ENCODE measurements around the gene TNIK. TPM values are rescaled to one million over a fixed set of nuclear protein-coding genes. Genes with fewer than 3 reads are reported as not detected.

TNIK gene
- total RNA-seq, 1 experiment from 2014 or later: 22.4 TPM

DNA sequence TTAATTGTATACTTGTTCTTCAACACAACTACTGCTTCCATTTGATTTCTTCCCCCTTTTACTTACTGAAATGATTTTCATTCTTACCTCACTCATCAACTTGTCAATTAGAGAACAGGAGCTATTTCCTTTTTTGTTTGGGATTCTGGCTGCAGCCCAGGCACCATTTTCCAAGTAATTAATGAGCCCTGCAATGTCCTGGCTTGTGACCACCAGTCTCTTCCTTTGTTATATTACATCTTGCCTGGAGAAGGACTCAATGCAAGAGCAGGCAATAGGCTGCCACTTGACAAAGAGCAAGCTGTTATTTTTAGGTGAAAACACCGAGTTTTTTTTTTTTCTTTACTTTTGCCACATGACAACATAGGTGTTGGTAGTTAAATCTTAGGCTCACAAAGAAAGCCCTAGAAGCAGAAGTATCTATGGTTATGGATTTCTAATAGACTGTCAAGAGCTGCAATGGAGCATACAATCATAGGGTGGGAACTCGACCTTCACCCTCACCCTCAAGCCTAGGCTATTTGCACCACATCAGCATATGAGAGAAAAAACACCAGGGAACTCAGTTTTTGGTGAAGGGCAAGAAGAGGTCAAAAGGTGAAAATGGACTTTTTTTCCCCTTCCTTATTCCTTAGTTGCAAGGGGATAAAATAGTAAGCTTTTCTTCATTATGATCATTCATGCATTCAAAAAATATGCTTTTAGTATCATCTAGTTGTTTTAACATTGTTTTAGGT is 114.9 kb downstream of the TNIK start:
- no peaks in the 10 kb centered on the region for H3K27me3 Mint-ChIP-seq (ENCODE audit: insufficient read depth, unreplicated experiment)
- intact Hi-C loops (cut with micrococcal nuclease; ENCODE audit: unreplicated experiment): no loop called here
- peaks cover 15% of the 10 kb centered on the region for H3K4me1 Mint-ChIP-seq (ENCODE audit: low read depth, unreplicated experiment)
- ChIA-PET POLR2A (no interaction called here), CTCF (no interaction called here)
- no peak overlapping the region for H3K27ac Mint-ChIP-seq (ENCODE audit: unreplicated experiment)
- no TSS peak for BruUV-seq (replicated peaks)
- DNase-seq: no peak
- Histone ChIP-seq H3K9me3 (no peaks in the 10 kb centered on the region), H3K4me1 (no peaks in the 10 kb centered on the region), H3K27me3 (replicated peaks; ENCODE audit: control insufficient read depth, insufficient read depth, low read length) (no peaks in the 10 kb centered on the region), H3K36me3 (ENCODE audit: control insufficient read depth, insufficient read depth, low read length) (no peaks in the 10 kb centered on the region), H3K4me3 (ENCODE audit: low read depth, low read length) (no peak overlapping the region)
- peaks cover 8% of the 10 kb centered on the region for H3K9me3 Mint-ChIP-seq (ENCODE audit: unreplicated experiment)
- no peaks in the 10 kb centered on the region for H3K36me3 Mint-ChIP-seq (ENCODE audit: insufficient read depth, unreplicated experiment)
- TF ChIP-seq, protein P1, sequence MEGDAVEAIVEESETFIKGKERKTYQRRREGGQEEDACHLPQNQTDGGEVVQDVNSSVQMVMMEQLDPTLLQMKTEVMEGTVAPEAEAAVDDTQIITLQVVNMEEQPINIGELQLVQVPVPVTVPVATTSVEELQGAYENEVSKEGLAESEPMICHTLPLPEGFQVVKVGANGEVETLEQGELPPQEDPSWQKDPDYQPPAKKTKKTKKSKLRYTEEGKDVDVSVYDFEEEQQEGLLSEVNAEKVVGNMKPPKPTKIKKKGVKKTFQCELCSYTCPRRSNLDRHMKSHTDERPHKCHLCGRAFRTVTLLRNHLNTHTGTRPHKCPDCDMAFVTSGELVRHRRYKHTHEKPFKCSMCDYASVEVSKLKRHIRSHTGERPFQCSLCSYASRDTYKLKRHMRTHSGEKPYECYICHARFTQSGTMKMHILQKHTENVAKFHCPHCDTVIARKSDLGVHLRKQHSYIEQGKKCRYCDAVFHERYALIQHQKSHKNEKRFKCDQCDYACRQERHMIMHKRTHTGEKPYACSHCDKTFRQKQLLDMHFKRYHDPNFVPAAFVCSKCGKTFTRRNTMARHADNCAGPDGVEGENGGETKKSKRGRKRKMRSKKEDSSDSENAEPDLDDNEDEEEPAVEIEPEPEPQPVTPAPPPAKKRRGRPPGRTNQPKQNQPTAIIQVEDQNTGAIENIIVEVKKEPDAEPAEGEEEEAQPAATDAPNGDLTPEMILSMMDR (IDR thresholded peaks at IDR 0.05; ENCODE audit: insufficient read depth in 1 of 2, low read depth in 1 of 2, low read length in 1 of 2, severe bottlenecking in 1 of 2, unreplicated experiment in 1 of 2): no peak
- H3K4me3 Mint-ChIP-seq (ENCODE audit: unreplicated experiment): no peak overlapping the region

DNA sequence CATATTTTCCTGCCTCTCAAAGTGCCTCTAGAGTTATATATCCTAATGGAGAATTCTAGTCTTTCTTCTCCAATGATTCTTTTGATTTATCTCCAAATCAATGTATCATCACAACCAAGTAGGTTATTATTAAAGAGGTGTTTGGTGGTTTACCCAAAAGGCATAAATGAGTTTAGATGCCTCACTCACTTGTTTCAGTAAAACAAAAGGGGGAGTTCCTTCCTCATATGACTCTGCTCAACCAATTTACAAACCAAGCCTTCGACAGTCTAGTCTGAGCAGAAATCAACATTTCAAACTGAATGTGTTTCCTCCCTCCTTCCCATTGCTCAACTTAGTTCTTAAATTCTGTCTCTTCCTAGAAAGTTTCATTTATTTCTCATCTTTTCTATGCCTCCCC is 116.5 kb downstream of the TNIK start:
- Mint-ChIP-seq H3K4me3 (ENCODE audit: unreplicated experiment) (no peak overlapping the region), H3K36me3 (ENCODE audit: insufficient read depth, unreplicated experiment) (no peaks in the 10 kb centered on the region), H3K4me1 (ENCODE audit: low read depth, unreplicated experiment) (peaks cover 15% of the 10 kb centered on the region), H3K9me3 (ENCODE audit: unreplicated experiment) (peaks cover 8% of the 10 kb centered on the region), H3K27ac (ENCODE audit: unreplicated experiment) (no peak overlapping the region), H3K27me3 (ENCODE audit: insufficient read depth, unreplicated experiment) (no peaks in the 10 kb centered on the region)
- ChIA-PET POLR2A (no interaction called here), CTCF (no interaction called here)
- Histone ChIP-seq H3K36me3 (ENCODE audit: control insufficient read depth, insufficient read depth, low read length) (no peaks in the 10 kb centered on the region), H3K4me1 (no peaks in the 10 kb centered on the region), H3K4me3 (ENCODE audit: low read depth, low read length) (no peak overlapping the region), H3K27me3 (replicated peaks; ENCODE audit: control insufficient read depth, insufficient read depth, low read length) (no peaks in the 10 kb centered on the region), H3K9me3 (no peaks in the 10 kb centered on the region)
- no TSS peak for BruUV-seq (replicated peaks)
- TF ChIP-seq, protein P1 (IDR thresholded peaks at IDR 0.05; ENCODE audit: insufficient read depth in 1 of 2, low read depth in 1 of 2, low read length in 1 of 2, severe bottlenecking in 1 of 2, unreplicated experiment in 1 of 2): no peak
- DNase-seq: no peak
- intact Hi-C loops (cut with micrococcal nuclease; ENCODE audit: unreplicated experiment): no loop called here

DNA sequence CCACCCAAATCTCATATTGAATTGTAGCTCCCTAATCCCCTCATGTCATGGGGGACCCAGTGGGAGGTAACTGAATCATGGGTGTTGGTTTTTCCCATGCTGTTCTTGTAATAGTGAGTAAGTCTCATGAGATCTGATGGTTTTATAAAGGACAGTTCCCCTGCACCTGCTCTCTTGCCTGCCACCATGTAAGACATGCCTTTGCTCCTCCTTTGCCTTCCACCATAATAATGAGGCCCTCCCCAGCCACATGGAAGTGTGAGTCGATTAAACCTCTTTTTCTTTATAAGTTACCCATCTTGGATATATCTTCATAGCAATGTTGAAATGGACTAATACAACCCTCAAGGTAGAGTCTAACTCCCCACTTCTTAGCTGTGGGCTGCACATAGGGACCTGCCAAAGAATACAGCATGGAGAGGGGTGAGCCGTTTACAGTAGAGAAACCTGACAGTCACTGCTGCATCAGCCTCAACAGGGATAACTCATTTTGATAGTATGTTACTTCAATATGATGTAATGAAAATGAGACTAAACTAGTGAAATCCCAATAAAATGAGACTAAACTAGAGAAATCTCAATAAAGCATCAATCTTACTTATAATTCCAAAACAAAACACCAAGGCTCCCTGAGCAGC is 117.3 kb downstream of the TNIK start:
- TF ChIP-seq, protein P1 (IDR thresholded peaks at IDR 0.05; ENCODE audit: insufficient read depth in 1 of 2, low read depth in 1 of 2, low read length in 1 of 2, severe bottlenecking in 1 of 2, unreplicated experiment in 1 of 2): no peak
- no TSS peak for BruUV-seq (replicated peaks)
- intact Hi-C loops (cut with micrococcal nuclease; ENCODE audit: unreplicated experiment): no loop called here
- ChIA-PET POLR2A (no interaction called here), CTCF (no interaction called here)
- H3K27me3 Mint-ChIP-seq (ENCODE audit: insufficient read depth, unreplicated experiment): no peaks in the 10 kb centered on the region
- peaks cover 15% of the 10 kb centered on the region for H3K4me1 Mint-ChIP-seq (ENCODE audit: low read depth, unreplicated experiment)
- no peak for DNase-seq
- no peaks in the 10 kb centered on the region for H3K36me3 ChIP-seq (ENCODE audit: control insufficient read depth, insufficient read depth, low read length)
- H3K36me3 Mint-ChIP-seq (ENCODE audit: insufficient read depth, unreplicated experiment): no peaks in the 10 kb centered on the region
- peaks cover 8% of the 10 kb centered on the region for H3K9me3 Mint-ChIP-seq (ENCODE audit: unreplicated experiment)
- H3K27me3 ChIP-seq (replicated peaks; ENCODE audit: control insufficient read depth, insufficient read depth, low read length): no peaks in the 10 kb centered on the region
- H3K27ac Mint-ChIP-seq (ENCODE audit: unreplicated experiment): no peak overlapping the region
- H3K4me3 Mint-ChIP-seq (ENCODE audit: unreplicated experiment): no peak overlapping the region
- H3K4me3 ChIP-seq (ENCODE audit: low read depth, low read length): no peak overlapping the region
- no peaks in the 10 kb centered on the region for H3K4me1 ChIP-seq
- H3K9me3 ChIP-seq: no peaks in the 10 kb centered on the region

Data from Caco-2 (cell line).